ENCODE measurements around the gene SERPINA3.

Gene SERPINA3

GRCh38 chr14:94659901-94660300 is 47.7 kb downstream of the SERPINA3 start:
- DNase-seq, result no peak

DNA sequence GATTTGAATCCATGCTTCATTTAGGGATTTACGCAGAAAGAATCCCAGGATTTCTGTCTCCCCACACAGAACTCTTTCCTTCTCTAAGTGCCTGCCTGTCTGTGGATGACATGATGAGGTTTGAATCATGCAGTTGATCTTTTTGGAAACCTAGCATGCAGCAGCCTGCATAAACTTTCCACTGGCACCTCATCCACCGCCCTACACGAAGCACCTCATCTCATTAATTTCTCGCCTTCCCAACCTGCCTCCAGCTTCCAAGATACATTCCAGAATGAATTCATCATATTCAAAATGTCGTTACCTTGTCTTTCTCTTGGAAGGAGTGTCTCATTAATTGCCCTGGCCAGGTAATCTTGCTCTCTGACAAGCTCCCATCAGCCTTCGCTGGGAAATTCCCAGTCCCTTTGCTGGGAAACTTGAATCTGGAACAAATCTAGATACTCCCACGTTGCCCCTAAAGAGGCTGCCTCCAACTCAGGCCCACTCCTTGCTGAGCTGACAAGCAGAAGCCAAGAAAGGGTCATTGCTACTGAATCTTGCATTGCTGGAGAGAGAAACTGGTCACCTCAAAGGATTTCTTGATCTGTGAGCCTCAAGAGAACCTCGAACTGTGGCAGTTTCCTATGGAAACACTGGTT is 48.2 kb downstream of the SERPINA3 start:
- DNase-seq, result no peak

DNA sequence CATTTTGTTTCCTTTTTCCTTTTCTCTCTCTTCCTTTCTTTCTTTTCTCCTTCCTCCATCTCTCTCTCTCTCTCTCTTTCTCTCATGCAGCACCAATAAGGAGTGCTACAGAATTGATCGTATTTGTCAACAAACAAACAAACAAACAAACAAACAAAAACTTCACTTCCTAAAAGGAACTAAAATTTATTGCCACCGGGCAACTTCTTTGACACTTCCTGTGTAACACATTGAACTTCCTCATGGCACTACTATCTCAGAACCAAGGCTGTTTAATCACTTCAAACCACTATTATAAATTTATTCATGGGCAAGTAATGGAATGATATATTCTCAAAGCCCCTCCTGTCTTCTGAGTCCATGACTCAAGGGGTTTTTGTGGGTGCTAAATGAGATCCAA is 51.3 kb downstream of the SERPINA3 start:
- DNase-seq, result no peak

GRCh38 chr14:94663965-94664704 is 51.9 kb downstream of the SERPINA3 start:
- DNase-seq, result no peak

- DNase-seq, result no peak
Observed at GRCh38 chr14:94665121-94665520, 52.9 kb downstream of the SERPINA3 start.

DNA sequence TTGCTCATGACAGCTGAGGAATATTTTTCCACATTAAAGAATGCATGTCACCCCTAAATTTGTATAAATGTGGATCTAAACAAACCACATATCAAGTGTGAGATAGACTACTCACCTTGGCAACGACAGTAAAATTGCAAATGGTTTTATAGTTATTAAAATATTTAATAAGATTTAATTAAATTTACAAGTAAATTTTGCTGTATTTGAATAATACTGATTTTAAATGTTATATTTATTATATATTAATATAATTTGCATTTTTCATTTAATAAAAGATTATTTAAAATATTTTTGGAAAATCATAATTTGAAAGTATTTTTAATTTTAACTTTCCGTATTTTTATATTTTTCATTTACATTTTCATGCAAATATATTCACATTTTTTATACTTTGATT is 53.4 kb downstream of the SERPINA3 start:
- no peak for DNase-seq

- no peak for DNase-seq
Observed at GRCh38 chr14:94670692-94671285, 58.6 kb downstream of the SERPINA3 start.

- no peak for DNase-seq
Observed at GRCh38 chr14:94671870-94672444, 59.8 kb downstream of the SERPINA3 start.

DNA sequence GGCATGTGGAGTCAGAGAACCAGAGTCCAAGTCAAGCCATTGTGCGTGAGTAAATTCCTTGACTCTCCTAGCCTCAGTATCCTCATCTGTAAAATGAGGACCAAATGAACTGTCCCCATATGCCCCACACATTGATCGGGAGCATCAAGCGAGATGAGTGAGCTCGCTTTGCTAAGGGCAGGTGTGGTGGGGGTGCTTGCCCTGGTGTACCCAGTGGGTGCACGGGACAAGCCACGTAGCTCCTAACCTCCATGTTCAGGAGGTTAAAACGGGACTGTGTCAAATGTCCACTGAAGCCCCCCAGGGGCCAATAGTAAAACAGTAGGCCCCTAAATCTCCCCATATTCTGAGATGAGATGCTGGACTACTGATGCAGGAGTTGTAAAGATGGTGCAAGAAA is 60.9 kb downstream of the SERPINA3 start:
- DNase-seq, result no peak

All from NCI-H1417 treated with DMSO at 0.1 percent for 48 hours (cell line).